SK-N-SH (cell line): ENCODE data around the gene TACR3.

ENCODE experiments used
- CTCF ChIP-seq: fragments of 200-600 bp; sonication (generic); IDR thresholded peaks from 2 replicates; pipeline ENCODE4 v1.6.1; 2017; ENCODE audit warnings: antibody characterized with exemption, mild to moderate bottlenecking, moderate library complexity
- EP300 ChIP-seq, 2 experiments: IDR thresholded peaks; 2 replicates each; pipeline versions ENCODE4 v1.4.0 to v1.6.1; 2012; ENCODE audit warnings: borderline replicate concordance in 1 of 2, low read depth in 1 of 2, low read length in 1 of 2
- EZH2phosphoT487 ChIP-seq: fragments of 200-600 bp; sonication (generic); IDR thresholded peaks from 2 replicates; pipeline ENCODE4 v1.6.1; 2017; ENCODE audit warnings: low read depth, mixed run types, mild to moderate bottlenecking, antibody characterized with exemption, moderate library complexity, borderline replicate concordance
- FOXJ3 ChIP-seq: sonication (generic); formaldehyde crosslinking; IDR thresholded peaks from 2 replicates; pipeline ENCODE4 v1.5.1; 2020; ENCODE audit warnings: mild to moderate bottlenecking, missing genetic modification reagents
- MAX ChIP-seq: IDR thresholded peaks from 2 replicates; pipeline ENCODE4 v1.4.0; 2012; ENCODE audit warnings: low read depth
- MEF2A ChIP-seq: IDR thresholded peaks from 2 replicates; pipeline ENCODE4 v1.4.0; 2012; ENCODE audit warnings: low read depth, borderline replicate concordance
- MXI1 ChIP-seq: IDR thresholded peaks from 2 replicates; pipeline ENCODE4 v1.6.1; 2012; ENCODE audit warnings: mild to moderate bottlenecking, low read depth, low read length, improper control_type of control experiment
- NFIC ChIP-seq: IDR thresholded peaks from 2 replicates; pipeline ENCODE4 v1.4.0; 2012; ENCODE audit warnings: borderline replicate concordance
- POLR2AphosphoS5 ChIP-seq: IDR thresholded peaks from 2 replicates; pipeline ENCODE4 v1.6.1; 2012; ENCODE audit warnings: low read depth, low read length
- RXRA ChIP-seq: IDR thresholded peaks from 2 replicates; pipeline ENCODE4 v1.4.0; 2012; ENCODE audit warnings: low read depth, mild to moderate bottlenecking, borderline replicate concordance
- TCF12 ChIP-seq: IDR thresholded peaks from 2 replicates; pipeline ENCODE4 v1.4.0; 2012
- USF2 ChIP-seq: fragments of 150-350 bp; IDR thresholded peaks from 2 replicates; pipeline ENCODE4 v1.6.1; 2017; ENCODE audit warnings: antibody characterized with exemption, low read length, low read depth, borderline replicate concordance
- YY1 ChIP-seq: IDR thresholded peaks from 2 replicates; pipeline ENCODE4 v1.4.0; 2012; ENCODE audit warnings: low read depth, mild to moderate bottlenecking
- ZBTB33 ChIP-seq: IDR thresholded peaks from 2 replicates; pipeline ENCODE4 v1.4.0; 2012; ENCODE audit warnings: low read depth, borderline replicate concordance

- TF ChIP-seq CTCF = no peak
- no peak for TF ChIP-seq FOXJ3 (CRISPR knock-in tag)
- no peak for TF ChIP-seq POLR2AphosphoS5
- no peak for TF ChIP-seq ZBTB33
- no peak for TF ChIP-seq MXI1
- no peak for TF ChIP-seq YY1
- no peak for TF ChIP-seq TCF12
- TF ChIP-seq USF2 = no peak
- TF ChIP-seq EP300 (IDR thresholded peaks at IDR 0.05; ENCODE audit: borderline replicate concordance in 1 of 2, low read depth in 1 of 2, low read length in 1 of 2) = no peak
- no peak for TF ChIP-seq EZH2phosphoT487
- TF ChIP-seq MAX = no peak
- no peak for TF ChIP-seq RXRA
- TF ChIP-seq MEF2A = no peak
- TF ChIP-seq NFIC = no peak
Observed at GRCh38 chr4:103754844-103755243, 35.1 kb upstream of the TACR3 start.
